Activated naive CD4-positive, alpha-beta T cell treated with anti-CD3 and anti-CD28 coated beads, Interleukin-2, amount 10 ng/mL, durations not matched to agents 7 days and 5 days (primary cell): Measurements from ENCODE around the gene IFNG-AS1.

Experiments used
- CTCF ChIA-PET: fragments of 350-600 bp; sonication (Branson Sonifier 250); formaldehyde crosslinking; loops from one replicate; lab custom pipeline; 2021; ENCODE audit warnings: antibody characterized with exemption; lab: Charles Lee
- DNase-seq: peaks from one replicate; pipeline ENCODE4 v3.0.0-alpha.2; 2020
- H3K27ac Mint-ChIP-seq: one replicate; pipeline ENCODE4 v1.8.0; 2021; ENCODE audit warnings: mild to moderate bottlenecking, moderate library complexity, mixed read lengths
- H3K27me3 Mint-ChIP-seq: one replicate; pipeline ENCODE4 v1.8.0; 2021; ENCODE audit warnings: mild to moderate bottlenecking, mixed read lengths
- H3K36me3 Mint-ChIP-seq: one replicate; pipeline ENCODE4 v1.8.0; 2021; ENCODE audit warnings: mixed read lengths
- H3K4me1 Mint-ChIP-seq: one replicate; pipeline ENCODE4 v1.8.0; 2021; ENCODE audit warnings: mixed read lengths
- H3K4me3 Mint-ChIP-seq: one replicate; pipeline ENCODE4 v1.8.0; 2021; ENCODE audit warnings: mild to moderate bottlenecking, moderate library complexity, mixed read lengths
- H3K9me3 Mint-ChIP-seq: one replicate; pipeline ENCODE4 v1.8.0; 2021; ENCODE audit warnings: mixed read lengths

IFNG-AS1 gene

GRCh38 chr12:68007033-68007432, 17.8 kb downstream of the IFNG-AS1 start:
- Mint-ChIP-seq H3K27me3 (no peaks in the 10 kb centered on the region), H3K4me3 (no peak overlapping the region), H3K36me3 (no peaks in the 10 kb centered on the region), H3K9me3 (no peaks in the 10 kb centered on the region), H3K4me1 (peaks cover 1% of the 10 kb centered on the region), H3K27ac (no peak overlapping the region)
- CTCF ChIA-PET: interaction anchor here (0.8 to 1.2 kb wide), 2 partner anchors 34 to 216 kb away, joined by 3 read pairs; no protein-coding TSS in a partner anchor
- no peak for DNase-seq

- H3K4me1 Mint-ChIP-seq: peaks cover 4% of the 10 kb centered on the region
- H3K9me3 Mint-ChIP-seq: no peaks in the 10 kb centered on the region
- DNase-seq: no peak
- H3K4me3 Mint-ChIP-seq: no peak overlapping the region
- CTCF ChIA-PET: interaction anchor here (1.2 kb wide), 1 partner anchor 33 kb away, joined by 3 read pairs; no protein-coding TSS in a partner anchor
- H3K27me3 Mint-ChIP-seq: no peaks in the 10 kb centered on the region
- H3K27ac Mint-ChIP-seq: no peak overlapping the region
- H3K36me3 Mint-ChIP-seq: no peaks in the 10 kb centered on the region
Measured at GRCh38 chr12:68007466-68007865, 18.2 kb downstream of the IFNG-AS1 start.

- no peak overlapping the region for H3K27ac Mint-ChIP-seq
Measured at GRCh38 chr12:68011206-68011881, 22.1 kb downstream of the IFNG-AS1 start.

DNA sequence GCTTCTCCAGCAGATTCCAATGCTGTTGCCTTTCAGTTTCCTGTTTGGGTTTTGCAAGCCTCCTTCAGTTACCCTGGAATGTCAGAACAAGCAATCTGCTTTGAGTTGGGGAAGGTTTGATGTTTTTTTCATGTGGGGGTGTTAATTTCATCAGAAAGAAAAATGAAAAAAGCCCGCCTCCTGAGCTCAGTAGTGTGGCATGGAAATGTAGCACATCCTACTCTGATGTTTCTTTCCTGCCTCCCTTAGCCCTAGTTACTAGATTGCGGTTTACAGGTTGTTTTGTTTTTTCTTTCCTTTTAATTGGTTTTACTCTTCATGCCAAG, 22.6 kb downstream of the IFNG-AS1 start:
- Mint-ChIP-seq H3K27ac (no peak overlapping the region), H3K4me1 (peaks cover 4% of the 10 kb centered on the region), H3K27me3 (no peaks in the 10 kb centered on the region), H3K9me3 (no peaks in the 10 kb centered on the region), H3K36me3 (peaks cover 5% of the 10 kb centered on the region), H3K4me3 (no peak overlapping the region)
- CTCF ChIA-PET: interaction anchor here (1.3 kb wide), 2 partner anchors 10 to 14 kb away, joined by 3 to 4 read pairs; no protein-coding TSS in a partner anchor
- DNase-seq: no peak

More at GRCh38 chr12:68011206-68011881, 22.1 kb downstream of the IFNG-AS1 start:
- CTCF ChIA-PET: interaction anchor here (1.3 kb wide), 2 partner anchors 9 to 14 kb away, joined by 3 to 4 read pairs; no protein-coding TSS in a partner anchor
- Mint-ChIP-seq H3K36me3 (peaks cover 5% of the 10 kb centered on the region), H3K9me3 (no peaks in the 10 kb centered on the region), H3K4me1 (peaks cover 4% of the 10 kb centered on the region), H3K4me3 (no peak overlapping the region), H3K27me3 (no peaks in the 10 kb centered on the region)
- DNase-seq: no peak

- CTCF ChIA-PET: interaction anchor here (1.1 to 1.3 kb wide), 3 partner anchors 11 to 210 kb away, joined by 3 to 4 read pairs (median 3); no protein-coding TSS in a partner anchor
- Mint-ChIP-seq H3K9me3 (no peaks in the 10 kb centered on the region), H3K27me3 (no peaks in the 10 kb centered on the region), H3K36me3 (peaks cover 5% of the 10 kb centered on the region), H3K4me3 (no peak overlapping the region), H3K4me1 (peaks cover 4% of the 10 kb centered on the region), H3K27ac (no peak overlapping the region)
- DNase-seq: no peak
Measured at GRCh38 chr12:68012712-68013111, 23.5 kb downstream of the IFNG-AS1 start.

- no peak overlapping the region for H3K4me3 Mint-ChIP-seq
- H3K4me1 Mint-ChIP-seq: peaks cover 4% of the 10 kb centered on the region
- DNase-seq: no peak
- no peak overlapping the region for H3K27ac Mint-ChIP-seq
- peaks cover 5% of the 10 kb centered on the region for H3K36me3 Mint-ChIP-seq
- H3K9me3 Mint-ChIP-seq: no peaks in the 10 kb centered on the region
- CTCF ChIA-PET: interaction anchor here (1.1 kb wide), 1 partner anchor 210 kb away, joined by 3 read pairs; no protein-coding TSS in a partner anchor
- no peaks in the 10 kb centered on the region for H3K27me3 Mint-ChIP-seq
Measured at GRCh38 chr12:68013181-68013580, 23.9 kb downstream of the IFNG-AS1 start.

- Mint-ChIP-seq H3K36me3 (peaks cover 5% of the 10 kb centered on the region), H3K27me3 (no peaks in the 10 kb centered on the region), H3K4me3 (no peak overlapping the region), H3K27ac (no peak overlapping the region), H3K4me1 (peaks cover 4% of the 10 kb centered on the region), H3K9me3 (no peaks in the 10 kb centered on the region)
- CTCF ChIA-PET: no interaction called here
- no peak for DNase-seq
Measured at GRCh38 chr12:68016136-68016535, 26.9 kb downstream of the IFNG-AS1 start.

- CTCF ChIA-PET: no interaction called here
Measured at GRCh38 chr12:68018315-68018714, 29.1 kb downstream of the IFNG-AS1 start.

GRCh38 chr12:68020049-68020448, 30.8 kb downstream of the IFNG-AS1 start:
- peaks cover 3% of the 10 kb centered on the region for H3K9me3 Mint-ChIP-seq
- CTCF ChIA-PET: no interaction called here
- no peak overlapping the region for H3K27ac Mint-ChIP-seq

More at GRCh38 chr12:68018315-68018714, 29.1 kb downstream of the IFNG-AS1 start:
- no peaks in the 10 kb centered on the region for H3K4me1 Mint-ChIP-seq
- H3K27me3 Mint-ChIP-seq: no peaks in the 10 kb centered on the region
- H3K36me3 Mint-ChIP-seq: peaks cover 5% of the 10 kb centered on the region
- no peak for DNase-seq
- no peak overlapping the region for H3K27ac Mint-ChIP-seq
- H3K4me3 Mint-ChIP-seq: no peak overlapping the region
- H3K9me3 Mint-ChIP-seq: peaks cover 3% of the 10 kb centered on the region

GRCh38 chr12:68020699-68021098, 31.5 kb downstream of the IFNG-AS1 start:
- Mint-ChIP-seq H3K36me3 (peaks cover 2% of the 10 kb centered on the region), H3K27ac (no peak overlapping the region), H3K9me3 (peaks cover 3% of the 10 kb centered on the region), H3K27me3 (no peaks in the 10 kb centered on the region), H3K4me1 (no peaks in the 10 kb centered on the region), H3K4me3 (no peak overlapping the region)
- CTCF ChIA-PET: interaction anchor here (0.9 kb wide), 1 partner anchor 20 kb away, joined by 4 read pairs; no protein-coding TSS in a partner anchor
- no peak for DNase-seq

More at GRCh38 chr12:68020049-68020448, 30.8 kb downstream of the IFNG-AS1 start:
- peaks cover 2% of the 10 kb centered on the region for H3K36me3 Mint-ChIP-seq
- H3K27me3 Mint-ChIP-seq: no peaks in the 10 kb centered on the region
- no peak for DNase-seq
- no peaks in the 10 kb centered on the region for H3K4me1 Mint-ChIP-seq
- no peak overlapping the region for H3K4me3 Mint-ChIP-seq

DNA sequence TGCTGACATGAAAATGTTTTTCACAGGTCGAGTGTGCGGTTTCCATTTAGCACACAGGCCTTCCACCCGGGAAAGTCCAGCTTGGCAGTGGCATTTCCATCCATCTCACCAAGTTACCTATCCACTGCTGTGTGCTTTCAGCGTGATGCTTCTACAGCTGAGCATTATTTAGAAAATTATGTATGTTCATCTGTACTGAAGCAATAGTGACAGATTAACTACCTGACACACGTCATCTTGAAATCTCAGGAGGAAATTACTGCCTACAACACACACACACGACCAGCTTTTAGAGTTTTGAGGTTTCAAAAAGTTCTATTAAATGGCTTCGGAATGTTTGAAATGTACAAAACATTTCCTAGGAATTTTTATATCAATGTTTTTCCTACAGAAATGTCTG, 39.4 kb downstream of the IFNG-AS1 start:
- Mint-ChIP-seq H3K9me3 (peaks cover 10% of the 10 kb centered on the region), H3K4me1 (peaks cover 22% of the 10 kb centered on the region), H3K36me3 (peaks cover 10% of the 10 kb centered on the region), H3K4me3 (no peak overlapping the region), H3K27me3 (no peaks in the 10 kb centered on the region), H3K27ac (peak overlapping the region; percentile 25)
- CTCF ChIA-PET: interaction anchor here (1.4 kb wide), 1 partner anchor 12 kb away, joined by 3 read pairs; no protein-coding TSS in a partner anchor
- no peak for DNase-seq

DNA sequence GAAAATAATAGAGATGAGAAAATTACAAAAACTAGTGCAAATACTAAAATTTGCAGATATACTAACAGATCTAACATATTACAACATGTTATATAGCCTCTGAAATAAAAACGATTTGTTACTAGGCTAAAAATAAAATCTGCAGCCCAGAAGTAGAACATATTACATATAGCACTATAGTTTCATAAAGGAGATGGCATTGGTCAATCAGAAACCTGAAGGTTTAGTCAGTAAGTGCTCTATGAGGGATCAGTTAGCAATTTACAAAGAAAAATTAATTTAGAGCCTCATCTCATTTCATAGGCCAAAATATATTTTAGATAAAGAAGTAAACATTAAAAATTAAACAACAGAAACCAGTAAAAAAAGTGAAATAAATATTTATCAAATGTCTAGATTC, 41.0 kb downstream of the IFNG-AS1 start:
- Mint-ChIP-seq H3K4me3 (no peak overlapping the region), H3K27me3 (no peaks in the 10 kb centered on the region), H3K36me3 (peaks cover 10% of the 10 kb centered on the region), H3K4me1 (peaks cover 31% of the 10 kb centered on the region), H3K9me3 (peaks cover 10% of the 10 kb centered on the region), H3K27ac (no peak overlapping the region)
- no peak for DNase-seq
- CTCF ChIA-PET: no interaction called here

- CTCF ChIA-PET: interaction anchor here (1.3 kb wide), 1 partner anchor 127 kb away, joined by 5 read pairs; no protein-coding TSS in a partner anchor
- H3K27me3 Mint-ChIP-seq: no peaks in the 10 kb centered on the region
- DNase-seq: no peak
- peaks cover 10% of the 10 kb centered on the region for H3K36me3 Mint-ChIP-seq
- H3K4me3 Mint-ChIP-seq: no peak overlapping the region
- peaks cover 31% of the 10 kb centered on the region for H3K4me1 Mint-ChIP-seq
- peaks cover 10% of the 10 kb centered on the region for H3K9me3 Mint-ChIP-seq
- H3K27ac Mint-ChIP-seq: no peak overlapping the region
Measured at GRCh38 chr12:68031174-68031573, 41.9 kb downstream of the IFNG-AS1 start.

GRCh38 chr12:68031881-68032739, 42.9 kb downstream of the IFNG-AS1 start:
- Mint-ChIP-seq H3K4me1 (peaks cover 35% of the 10 kb centered on the region), H3K9me3 (peaks cover 10% of the 10 kb centered on the region), H3K27me3 (no peaks in the 10 kb centered on the region), H3K36me3 (peaks cover 10% of the 10 kb centered on the region), H3K4me3 (no peak overlapping the region), H3K27ac (peak overlapping the region; percentile 78)
- CTCF ChIA-PET: interaction anchor here (0.8 to 1.3 kb wide), 2 partner anchors 126 to 435 kb away, joined by 3 to 5 read pairs; no protein-coding TSS in a partner anchor
- no peak for DNase-seq
